ENCODE results near the gene YIPF6.
A peak's percentile ranks its signal among the peaks of the same experiment; 100 is the strongest.
"Not testable (repeated sequence)": the region's sequence is repeated elsewhere in the genome, so short reads cannot be mapped to it uniquely, and the experiment has no call there.

YIPF6 gene

GRCh38 chrX:68492583-68492982 is 6.3 kb upstream of the YIPF6 start:
- Mint-ChIP-seq H3K4me1 (no peaks in the 10 kb centered on the region), H3K9me3 (no peaks in the 10 kb centered on the region), H3K4me3 (no peak overlapping the region), H3K27me3 (peaks cover 8% of the 10 kb centered on the region), H3K27ac (no peak overlapping the region)
- DNase-seq (no peak), ATAC-seq (no peak)

GRCh38 chrX:68493776-68494175 is 5.1 kb upstream of the YIPF6 start:
- ATAC-seq, DNase-seq, H3K27ac Mint-ChIP-seq, H3K27me3 Mint-ChIP-seq, H3K4me1 Mint-ChIP-seq, H3K9me3 Mint-ChIP-seq, H3K4me3 Mint-ChIP-seq: not testable (repeated sequence)

- no peaks in the 10 kb centered on the region for H3K9me3 Mint-ChIP-seq
- peak; percentile 46 for ATAC-seq
These were observed 775 bp upstream of the YIPF6 start for GRCh38 chrX:68498044-68498507.

GRCh38 chrX:68499543-68500504 is 973 bp downstream of the YIPF6 start:
- no peak for ATAC-seq

More at GRCh38 chrX:68498044-68498507, 775 bp upstream of the YIPF6 start:
- H3K4me3 Mint-ChIP-seq: peak overlapping the region; percentile 97 to 99
- DNase-seq: no peak
- H3K4me1 Mint-ChIP-seq: peaks cover 31% of the 10 kb centered on the region
- peak overlapping the region; percentile 99 for H3K27ac Mint-ChIP-seq
- H3K27me3 Mint-ChIP-seq: peaks cover 8% of the 10 kb centered on the region

GRCh38 chrX:68503836-68504636 is 5.2 kb downstream of the YIPF6 start:
- peak; percentile 47 to 82 for DNase-seq
- H3K27ac Mint-ChIP-seq: peak overlapping the region; percentile 58 to 71
- H3K27me3 Mint-ChIP-seq: no peaks in the 10 kb centered on the region
- H3K4me3 Mint-ChIP-seq: peak overlapping the region; percentile 55 to 57
- peaks cover 65% of the 10 kb centered on the region for H3K4me1 Mint-ChIP-seq
- peak; percentile 98 for ATAC-seq
- H3K9me3 Mint-ChIP-seq: no peaks in the 10 kb centered on the region

More at GRCh38 chrX:68499543-68500504, 973 bp downstream of the YIPF6 start:
- Mint-ChIP-seq H3K4me3 (peak overlapping the region; percentile 97 to 99), H3K4me1 (peaks cover 43% of the 10 kb centered on the region), H3K9me3 (no peaks in the 10 kb centered on the region), H3K27me3 (peaks cover 3% of the 10 kb centered on the region), H3K27ac (peak overlapping the region; percentile 63 to 99)
- no peak for DNase-seq

GRCh38 chrX:68506649-68507048 is 7.8 kb downstream of the YIPF6 start:
- Mint-ChIP-seq H3K27ac (no peak overlapping the region), H3K27me3 (no peaks in the 10 kb centered on the region), H3K4me3 (no peak overlapping the region), H3K4me1 (peaks cover 62% of the 10 kb centered on the region), H3K9me3 (no peaks in the 10 kb centered on the region)
- DNase-seq: no peak
- no peak for ATAC-seq

- ATAC-seq (no peak), DNase-seq (no peak)
- peak overlapping the region in 1 of 2 donors; percentile 59 for H3K4me3 Mint-ChIP-seq
- no peaks in the 10 kb centered on the region for H3K9me3 Mint-ChIP-seq
- H3K4me1 Mint-ChIP-seq: peaks cover 42% of the 10 kb centered on the region
- no peaks in the 10 kb centered on the region for H3K27me3 Mint-ChIP-seq
- H3K27ac Mint-ChIP-seq: peak overlapping the region in 1 of 2 donors; percentile 92
These were observed 9.9 kb downstream of the YIPF6 start for GRCh38 chrX:68508799-68509198.

GRCh38 chrX:68511255-68511654 is 12.4 kb downstream of the YIPF6 start:
- Mint-ChIP-seq H3K9me3 (no peaks in the 10 kb centered on the region), H3K4me1 (peaks cover 24% of the 10 kb centered on the region), H3K27me3 (no peaks in the 10 kb centered on the region), H3K4me3 (no peak overlapping the region), H3K27ac (no peak overlapping the region)
- DNase-seq: peak; percentile 11 to 14
- ATAC-seq: no peak

- not testable (repeated sequence) for H3K27ac Mint-ChIP-seq, H3K9me3 Mint-ChIP-seq, H3K27me3 Mint-ChIP-seq, DNase-seq, H3K4me3 Mint-ChIP-seq, ATAC-seq, H3K4me1 Mint-ChIP-seq
These were observed 25.8 kb downstream of the YIPF6 start for GRCh38 chrX:68524680-68525079.

GRCh38 chrX:68532831-68533533 is 34.1 kb downstream of the YIPF6 start:
- no peaks in the 10 kb centered on the region for H3K9me3 Mint-ChIP-seq
- H3K27ac Mint-ChIP-seq: no peak overlapping the region
- H3K4me1 Mint-ChIP-seq: peaks cover 9% of the 10 kb centered on the region
- DNase-seq (no peak), ATAC-seq (no peak)
- H3K27me3 Mint-ChIP-seq: no peaks in the 10 kb centered on the region
- H3K4me3 Mint-ChIP-seq: no peak overlapping the region

- Mint-ChIP-seq H3K4me3 (no peak overlapping the region), H3K27ac (no peak overlapping the region), H3K9me3 (no peaks in the 10 kb centered on the region), H3K27me3 (no peaks in the 10 kb centered on the region), H3K4me1 (peaks cover 9% of the 10 kb centered on the region)
- DNase-seq (no peak), ATAC-seq (no peak)
These were observed 34.8 kb downstream of the YIPF6 start for GRCh38 chrX:68533656-68534055.

GRCh38 chrX:68534691-68535090 is 35.8 kb downstream of the YIPF6 start:
- no peaks in the 10 kb centered on the region for H3K27me3 Mint-ChIP-seq
- no peaks in the 10 kb centered on the region for H3K9me3 Mint-ChIP-seq
- H3K27ac Mint-ChIP-seq: peak overlapping the region in 1 of 2 donors; percentile 33
- peaks cover 9% of the 10 kb centered on the region for H3K4me1 Mint-ChIP-seq
- DNase-seq: no peak
- no peak for ATAC-seq
- H3K4me3 Mint-ChIP-seq: no peak overlapping the region

GRCh38 chrX:68536429-68536828 is 37.6 kb downstream of the YIPF6 start:
- ATAC-seq (peak; percentile 84), DNase-seq (no peak)
- H3K27ac Mint-ChIP-seq: peak overlapping the region in 1 of 2 donors; percentile 19
- H3K9me3 Mint-ChIP-seq: peaks cover 0 to under 1% of the 10 kb centered on the region in 2 donors
- H3K4me1 Mint-ChIP-seq: peaks cover 9% of the 10 kb centered on the region
- no peak overlapping the region for H3K4me3 Mint-ChIP-seq
- H3K27me3 Mint-ChIP-seq: no peaks in the 10 kb centered on the region

GRCh38 chrX:68536884-68537283 is 38.0 kb downstream of the YIPF6 start:
- DNase-seq: no peak
- H3K4me1 Mint-ChIP-seq: peaks cover 9% of the 10 kb centered on the region
- no peaks in the 10 kb centered on the region for H3K27me3 Mint-ChIP-seq
- no peak overlapping the region for H3K27ac Mint-ChIP-seq
- peaks cover 0 to 5% of the 10 kb centered on the region in 2 donors for H3K9me3 Mint-ChIP-seq
- ATAC-seq: no peak
- no peak overlapping the region for H3K4me3 Mint-ChIP-seq

- Mint-ChIP-seq H3K27me3 (no peaks in the 10 kb centered on the region), H3K4me3 (no peak overlapping the region), H3K9me3 (no peaks in the 10 kb centered on the region), H3K4me1 (no peaks in the 10 kb centered on the region), H3K27ac (no peak overlapping the region)
- no peak for DNase-seq
- ATAC-seq: no peak
These were observed 51.3 kb downstream of the YIPF6 start for GRCh38 chrX:68550193-68550592.

Measured in stimulated activated naive CD8-positive, alpha-beta T cell treated with anti-CD3 and anti-CD28 coated beads, Interleukin-15, amount 100 ng/mL, for 72 hours (primary cell).